ENCODE results near the gene ICAM1.

GRCh38 chr19:10243606-10244005 is 27.3 kb upstream of the ICAM1 start:
- TF ChIP-seq CTCF (IDR thresholded peaks at IDR 0.05): no peak
- no peak for TF ChIP-seq EP300 (IDR thresholded peaks at IDR 0.05)
